Activated CD4-positive, alpha-beta T cell treated with anti-CD3 and anti-CD28 coated beads, Interleukin-10, Interleukin-2, amounts not matched to agents 100 ng/mL and 50 ng/mL, durations not matched to agents 16 hours and 8 hours (primary cell): ENCODE measurements around the gene FABP1.

ENCODE experiments used
- DNase-seq: peaks from one replicate; pipeline ENCODE4 v3.0.0-alpha.2; 2020

FABP1 gene

DNA sequence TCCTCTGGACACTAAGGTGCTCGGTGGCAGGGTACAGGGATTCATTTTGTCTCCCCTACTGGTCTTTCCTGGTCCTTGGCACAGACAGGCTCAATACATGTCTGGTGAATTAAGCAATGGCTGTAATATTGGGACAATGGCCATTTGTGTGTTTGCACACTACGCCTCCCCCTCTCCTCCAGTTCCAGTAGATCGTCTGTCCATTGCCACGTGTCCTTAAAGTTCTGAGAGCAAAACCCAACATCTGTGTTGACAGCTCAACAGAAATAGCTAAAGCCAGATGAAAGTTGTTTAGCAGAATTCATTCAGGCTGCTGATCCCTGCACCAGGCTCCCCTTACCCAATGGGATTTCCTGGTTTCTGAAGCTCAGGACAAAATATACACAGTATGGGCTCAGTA, 9.0 kb upstream of the FABP1 start:
- no peak for DNase-seq

DNA sequence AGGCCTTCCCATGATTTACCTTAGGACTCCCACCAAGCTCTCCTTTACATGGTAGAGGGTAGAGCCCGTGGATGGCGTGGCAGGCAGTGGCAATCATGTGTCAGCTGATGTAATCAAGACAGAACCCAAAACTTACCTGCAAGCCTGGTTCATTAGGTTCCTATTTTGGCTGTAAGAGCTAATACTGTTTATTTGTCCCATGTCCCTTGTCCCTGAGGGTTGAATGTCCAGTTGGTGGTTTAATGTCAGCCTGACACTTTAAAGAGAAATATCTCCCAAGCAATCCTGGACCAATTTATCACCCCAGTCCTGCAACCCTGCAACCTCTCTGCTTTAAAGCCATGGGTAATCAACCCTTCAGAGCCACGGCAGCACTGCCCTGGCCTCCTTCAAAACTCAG, 6.0 kb upstream of the FABP1 start:
- no peak for DNase-seq

DNA sequence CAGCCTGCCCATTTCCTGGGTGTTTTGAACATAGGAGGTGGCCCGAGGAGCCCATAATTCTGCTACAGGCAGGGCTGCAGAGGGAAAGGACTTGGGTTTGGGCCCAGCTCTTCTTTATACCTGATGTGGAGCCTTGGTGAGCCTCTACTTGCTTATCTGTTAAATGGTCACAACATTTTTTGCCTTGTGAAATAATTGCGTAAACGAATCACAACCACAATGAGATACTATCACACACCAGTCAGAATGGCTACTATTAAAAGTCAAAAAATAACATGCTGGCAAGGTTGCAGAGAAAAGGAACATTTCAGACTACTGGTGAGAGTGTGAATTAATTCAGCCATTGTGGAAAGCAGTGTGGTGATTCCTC, 4.1 kb upstream of the FABP1 start:
- DNase-seq = no peak

GRCh38 chr2:88131201-88131998, 3.5 kb upstream of the FABP1 start:
- no peak for DNase-seq

DNA sequence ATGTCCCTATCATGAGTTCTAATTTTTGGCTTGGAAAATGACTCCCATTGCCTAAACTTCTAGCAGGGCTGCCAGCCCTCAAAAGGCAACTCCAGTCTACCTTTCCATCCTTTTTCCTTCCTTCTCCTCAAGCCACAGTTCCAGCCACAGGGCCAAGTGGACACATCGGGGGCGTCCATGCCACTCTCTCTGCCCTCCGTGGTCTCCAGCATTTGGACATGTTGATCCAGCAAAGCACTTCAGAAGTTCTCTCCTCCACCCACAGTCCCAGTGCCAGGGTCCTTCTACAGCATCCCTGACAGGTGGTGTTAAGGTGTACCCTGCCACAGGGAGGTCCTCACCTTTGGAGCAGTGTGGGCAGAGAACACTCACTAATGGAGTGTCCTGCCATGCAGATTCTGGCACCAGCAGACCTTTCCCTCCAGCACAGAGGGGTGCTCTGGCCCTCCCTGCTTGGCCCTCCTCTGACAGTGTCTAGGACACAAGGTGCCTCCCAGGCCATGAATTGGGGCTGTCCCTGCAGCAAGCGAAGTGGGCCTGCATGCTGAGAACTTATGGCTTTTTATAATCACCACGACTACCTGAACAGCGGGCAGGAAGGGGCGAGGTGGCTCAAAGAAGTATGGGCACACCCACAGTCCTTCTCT, 1.6 kb upstream of the FABP1 start:
- no peak for DNase-seq

- DNase-seq = no peak
Measured at GRCh38 chr2:88128654-88129312, 921 bp upstream of the FABP1 start.

GRCh38 chr2:88127638-88127887, 299 bp downstream of the FABP1 start:
- DNase-seq = no peak

- no peak for DNase-seq
Measured at GRCh38 chr2:88126772-88127637, 857 bp downstream of the FABP1 start.

DNA sequence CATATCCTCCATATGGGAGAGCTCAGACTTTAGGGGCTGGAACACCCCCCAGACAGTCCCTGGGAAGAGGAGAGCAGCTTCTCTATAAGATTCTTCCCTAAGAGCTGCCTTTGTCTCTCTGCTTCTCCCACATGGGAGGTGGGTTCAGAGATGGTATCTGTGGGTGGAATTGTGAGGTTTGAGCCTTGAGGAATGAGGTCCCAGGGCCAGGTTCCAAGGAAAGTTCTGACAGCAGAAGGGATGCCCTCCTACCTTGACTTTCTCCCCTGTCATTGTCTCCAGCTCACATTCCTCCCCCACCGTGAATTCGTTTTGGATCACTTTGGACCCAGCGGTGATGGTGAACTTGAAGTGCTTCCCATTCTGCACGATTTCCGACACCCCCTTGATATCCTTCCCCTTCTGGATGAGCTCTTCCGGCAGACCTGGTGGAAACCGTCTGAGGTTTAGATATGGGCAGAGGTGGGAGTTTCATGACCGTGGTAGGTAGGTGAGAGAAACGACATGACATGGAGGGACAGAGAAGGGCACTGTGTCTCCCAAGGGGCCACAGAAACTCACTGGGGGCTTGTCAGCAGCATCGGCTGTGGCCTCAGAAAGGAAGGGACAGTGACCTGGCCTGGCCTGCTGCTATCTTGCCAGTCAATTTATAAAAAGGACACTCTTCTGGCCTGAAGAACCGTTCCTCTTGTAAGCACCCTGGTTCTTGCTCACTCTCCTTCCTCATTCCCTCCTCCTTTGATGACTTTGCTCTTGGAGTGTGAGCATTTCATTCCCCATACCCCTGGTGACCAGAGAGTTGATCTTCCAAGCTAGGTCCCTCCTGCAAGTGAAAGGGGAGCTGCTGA, 1.7 kb downstream of the FABP1 start:
- DNase-seq = no peak

GRCh38 chr2:88125344-88125923, 2.4 kb downstream of the FABP1 start:
- DNase-seq = no peak

DNA sequence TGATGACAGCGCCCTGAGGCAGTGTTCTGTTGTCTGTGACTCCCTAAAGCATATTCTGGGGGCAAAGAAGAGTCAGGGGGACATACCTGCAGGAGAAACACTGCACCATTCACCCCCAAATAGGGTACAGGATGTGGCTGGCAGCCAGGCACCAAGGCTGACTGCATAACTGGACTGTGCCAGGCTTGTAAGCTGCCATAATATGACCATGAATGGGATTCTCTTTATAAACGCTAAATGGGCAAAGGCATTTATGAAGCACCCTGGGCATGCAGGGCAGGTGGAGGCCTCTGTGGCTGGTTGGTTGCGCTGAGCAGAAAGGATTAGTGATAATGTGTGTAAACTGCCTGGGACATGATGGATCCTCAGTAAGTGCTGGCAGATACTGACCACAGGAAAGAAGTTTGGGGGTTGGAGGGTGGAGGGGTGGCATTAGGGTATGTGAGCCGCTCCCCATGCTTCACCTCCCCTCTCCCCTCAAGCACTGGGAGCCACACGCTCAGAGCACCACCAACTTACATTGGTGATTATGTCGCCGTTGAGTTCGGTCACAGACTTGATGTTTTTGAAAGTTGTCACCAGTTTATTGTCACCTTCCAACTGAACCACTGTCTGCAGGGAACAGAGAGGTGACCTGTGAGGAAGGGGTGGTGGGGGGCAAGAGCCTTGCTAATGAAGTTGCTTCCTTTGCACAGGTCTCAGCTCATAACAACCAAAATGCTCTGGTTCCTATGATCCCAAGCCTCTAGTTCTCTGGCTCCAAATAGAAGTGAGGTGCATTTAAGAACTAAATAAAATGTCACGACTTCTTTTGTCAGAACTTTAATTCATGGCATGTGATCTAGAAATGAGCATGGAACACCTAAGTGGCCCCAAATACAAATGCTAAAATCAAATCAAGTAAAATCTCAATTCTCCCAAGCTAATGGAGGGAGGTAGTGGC, 3.6 kb downstream of the FABP1 start:
- no peak for DNase-seq

GRCh38 chr2:88123164-88123974, 4.5 kb downstream of the FABP1 start:
- DNase-seq = no peak

DNA sequence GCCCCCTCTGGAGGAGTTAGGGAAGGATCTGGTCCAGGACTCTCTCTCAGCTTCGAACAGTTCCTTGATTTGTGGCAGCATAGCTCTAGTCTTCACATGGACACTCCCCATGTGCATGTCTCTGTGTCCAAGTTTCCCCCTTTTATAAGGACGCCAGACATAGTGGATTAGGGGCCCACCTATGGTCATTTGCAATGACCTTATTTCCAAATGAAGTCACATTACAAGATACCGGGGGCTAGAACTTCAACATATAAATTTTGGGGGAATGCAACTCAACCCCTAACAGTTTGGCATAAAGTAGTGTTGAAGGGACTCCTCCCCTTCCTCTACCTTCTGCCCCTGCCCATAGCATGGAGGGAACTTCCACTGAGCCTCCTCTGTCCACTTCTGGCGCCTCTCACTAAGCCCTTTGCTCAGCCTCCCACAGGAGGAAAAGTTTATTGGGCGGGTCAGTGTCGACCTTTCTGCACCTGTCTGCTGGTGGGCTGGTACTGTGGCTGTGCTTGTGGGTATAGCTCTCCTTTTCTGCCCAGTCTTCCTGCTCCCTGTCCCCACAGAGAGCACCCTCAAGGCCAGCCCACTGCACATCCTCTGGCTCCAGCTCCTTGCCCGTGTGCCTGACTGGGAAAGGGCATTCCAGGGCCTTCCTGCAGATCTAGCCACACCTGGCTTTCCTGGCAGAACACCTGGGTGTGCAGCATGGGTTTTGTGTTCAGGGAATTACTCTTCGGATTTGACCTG, 5.5 kb downstream of the FABP1 start:
- DNase-seq = no peak

- DNase-seq = no peak
Measured at GRCh38 chr2:88121678-88122077, 6.2 kb downstream of the FABP1 start.

DNA sequence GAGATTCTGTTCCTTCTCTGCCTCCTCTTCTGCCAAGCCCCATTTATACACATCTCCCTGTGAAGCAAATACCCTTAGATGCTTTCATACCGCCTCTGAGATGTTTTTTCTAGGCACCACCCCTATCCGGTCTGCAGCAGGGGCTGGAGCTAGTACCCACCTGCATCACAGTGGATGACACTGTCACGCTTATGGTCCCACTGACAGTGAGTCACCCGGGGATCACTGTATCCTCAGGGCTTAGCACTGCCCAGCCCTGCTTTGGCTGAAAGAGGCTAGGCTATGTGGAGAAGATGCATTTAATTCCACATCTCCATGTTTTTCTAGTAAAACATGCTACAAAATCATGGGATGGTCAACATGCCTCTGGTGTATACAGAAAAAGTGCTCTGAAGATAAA, 9.9 kb downstream of the FABP1 start:
- no peak for DNase-seq

DNA sequence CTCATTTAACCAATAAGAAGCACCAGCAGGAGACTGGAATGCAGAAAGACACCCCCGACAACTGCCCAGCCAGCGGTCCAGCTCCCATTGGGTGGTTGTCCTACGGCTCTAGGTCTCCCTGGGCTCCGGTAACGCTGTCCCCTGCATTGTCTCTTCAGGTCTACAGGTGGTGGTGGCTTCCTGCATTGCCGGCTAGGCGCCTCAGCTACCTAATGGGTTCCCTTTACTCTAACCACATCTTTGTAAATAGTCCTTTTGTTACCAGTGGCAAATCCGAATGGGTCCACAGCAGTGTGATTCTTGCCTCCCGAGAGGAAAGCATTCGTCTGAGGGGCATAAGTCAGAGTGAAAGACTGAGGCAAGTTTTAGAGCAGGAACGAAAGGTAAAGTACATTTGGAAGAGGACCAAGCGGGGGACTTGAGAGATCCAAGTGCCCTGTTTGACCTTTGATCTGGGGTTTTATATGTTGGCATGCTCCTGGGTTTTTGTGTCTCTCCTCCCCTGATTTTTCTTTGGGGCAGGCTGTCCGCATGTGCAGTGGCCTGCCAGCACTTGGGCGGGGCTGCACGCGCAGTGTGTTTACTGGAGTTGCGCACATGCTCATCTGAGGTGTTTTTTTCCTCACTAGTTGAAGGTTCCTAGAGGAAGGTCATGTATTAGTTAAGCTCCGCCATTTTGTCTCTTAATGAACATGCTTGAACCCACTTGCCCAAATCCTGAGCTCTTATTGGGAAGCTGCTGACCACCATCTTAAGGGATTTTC, 11.0 kb downstream of the FABP1 start:
- no peak for DNase-seq

DNA sequence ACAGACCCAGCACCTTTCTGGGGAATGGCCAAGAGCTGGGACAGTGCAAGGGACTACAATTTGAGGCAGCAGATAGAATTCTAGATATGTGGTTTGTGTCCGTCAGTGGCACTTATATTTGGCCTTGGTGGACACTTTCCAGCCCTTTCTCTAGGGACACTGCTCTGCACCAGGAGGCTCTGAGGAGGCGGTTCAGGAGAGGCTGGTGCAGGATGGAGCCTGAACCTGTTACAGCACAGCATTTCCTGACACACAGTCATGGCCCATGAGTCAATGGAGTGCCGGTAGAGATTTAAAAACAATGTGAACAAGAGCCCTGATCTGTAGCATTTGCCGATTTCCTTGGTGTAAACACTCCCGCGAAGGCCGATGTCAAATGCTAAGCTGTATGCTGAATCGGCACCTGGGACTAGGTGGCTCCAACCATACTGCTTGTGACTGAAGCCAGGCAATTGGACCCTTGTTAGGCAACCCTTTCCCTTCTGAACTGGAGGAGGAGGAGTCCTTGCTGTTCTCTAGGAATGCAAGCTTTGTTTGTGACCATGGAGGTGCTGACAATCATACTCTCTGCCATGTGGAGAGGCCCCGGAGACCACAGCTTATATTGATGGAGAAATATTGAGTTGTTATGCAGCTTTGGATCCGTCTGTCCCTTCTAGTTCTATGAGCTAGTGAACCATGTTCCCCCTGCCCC, 11.9 kb downstream of the FABP1 start:
- DNase-seq = no peak

GRCh38 chr2:88114889-88115288, 13.0 kb downstream of the FABP1 start:
- no peak for DNase-seq
